DMS53 (cell line): ENCODE data around the gene PRKAR2A.
A peak's percentile ranks its signal among the peaks of the same experiment; 100 is the strongest.
"Not testable (repeated sequence)": the region's sequence is repeated elsewhere in the genome, so short reads cannot be mapped to it uniquely, and the experiment has no call there.

Source experiments
- DNase-seq: peaks from one replicate; lab custom pipeline; 2025; lab: John Stamatoyannopoulos, UW

The PRKAR2A gene

GRCh38 chr3:48778565-48778964, 69.1 kb downstream of the PRKAR2A start:
- not testable (repeated sequence) for DNase-seq

GRCh38 chr3:48776854-48777253, 70.8 kb downstream of the PRKAR2A start:
- DNase-seq: no peak

GRCh38 chr3:48770192-48770502, 77.5 kb downstream of the PRKAR2A start:
- no peak for DNase-seq

- peak; percentile 35 for DNase-seq
Observed at GRCh38 chr3:48765376-48765775, 82.3 kb downstream of the PRKAR2A start.

GRCh38 chr3:48762816-48763215, 84.9 kb downstream of the PRKAR2A start:
- DNase-seq: no peak

GRCh38 chr3:48759991-48760540, 87.6 kb downstream of the PRKAR2A start:
- not testable (repeated sequence) for DNase-seq

GRCh38 chr3:48759531-48759930, 88.1 kb downstream of the PRKAR2A start:
- not testable (repeated sequence) for DNase-seq

- no peak for DNase-seq
Observed at GRCh38 chr3:48759071-48759470, 88.6 kb downstream of the PRKAR2A start.

- no peak for DNase-seq
Observed at GRCh38 chr3:48756640-48757039, 91.0 kb downstream of the PRKAR2A start.

- DNase-seq: no peak
Observed at GRCh38 chr3:48750856-48751255, 96.8 kb downstream of the PRKAR2A start.

GRCh38 chr3:48748754-48749153, 98.9 kb downstream of the PRKAR2A start:
- DNase-seq: no peak

GRCh38 chr3:48747706-48748105, 100.0 kb downstream of the PRKAR2A start:
- no peak for DNase-seq

- DNase-seq: no peak
Observed at GRCh38 chr3:48747015-48747615, 100.6 kb downstream of the PRKAR2A start.

- DNase-seq: no peak
Observed at GRCh38 chr3:48743773-48744172, 103.9 kb downstream of the PRKAR2A start.

- not testable (repeated sequence) for DNase-seq
Observed at GRCh38 chr3:48741226-48741625, 106.4 kb downstream of the PRKAR2A start.

GRCh38 chr3:48739955-48740823, 107.5 kb downstream of the PRKAR2A start:
- peak; percentile 86 for DNase-seq

- no peak for DNase-seq
Observed at GRCh38 chr3:48739617-48739954, 108.1 kb downstream of the PRKAR2A start.

GRCh38 chr3:48738926-48739616, 108.6 kb downstream of the PRKAR2A start:
- no peak for DNase-seq

- DNase-seq: no peak
Observed at GRCh38 chr3:48738144-48738536, 109.5 kb downstream of the PRKAR2A start.

- DNase-seq: not testable (repeated sequence)
Observed at GRCh38 chr3:48735075-48735767, 112.5 kb downstream of the PRKAR2A start.

- not testable (repeated sequence) for DNase-seq
Observed at GRCh38 chr3:48734541-48734940, 113.1 kb downstream of the PRKAR2A start.
